GM23338 (cell line): ENCODE results near the gene CHST4. TPM values are rescaled to one million over a fixed set of nuclear protein-coding genes. Genes with fewer than 3 reads are reported as not detected.

ENCODE experiments used
- ATAC-seq: fragments of 200-7000 bp; cut with Tn5 transposase; 3 replicates; pipeline ENCODE4 v1.9.1; 2020
- DNase-seq: peaks from one replicate; pipeline ENCODE4 v3.0.0-alpha.2; 2015; ENCODE audit warnings: low spot score
- H2AFZ ChIP-seq: fragments of 200-600 bp; sonication (generic); 2 replicates; pipeline ENCODE4 v1.8.0; 2016; ENCODE audit warnings: antibody characterized with exemption, mild to moderate bottlenecking, moderate library complexity
- H3F3A ChIP-seq: fragments of 200-600 bp; sonication (generic); replicated peaks from 2 replicates; pipeline ENCODE4 v1.8.0; 2017; ENCODE audit warnings: antibody characterized with exemption, mixed run types, low read depth
- H3K27ac ChIP-seq: fragments of 200-600 bp; sonication (generic); 2 replicates; pipeline ENCODE4 v1.6.1; 2016; ENCODE audit warnings: low read depth
- H3K27me3 ChIP-seq: fragments of 200-600 bp; sonication (generic); 2 replicates; pipeline ENCODE4 v1.8.0; 2016; ENCODE audit warnings: mild to moderate bottlenecking, mixed run types, moderate library complexity; ENCODE audit not compliant: insufficient read depth
- H3K36me3 ChIP-seq: fragments of 200-600 bp; sonication (generic); 2 replicates; pipeline ENCODE4 v1.8.0; 2016; ENCODE audit warnings: mild to moderate bottlenecking; ENCODE audit not compliant: insufficient read depth
- H3K4me1 ChIP-seq: fragments of 200-600 bp; sonication (generic); 2 replicates; pipeline ENCODE4 v1.8.0; 2016; ENCODE audit warnings: mild to moderate bottlenecking, moderate library complexity; ENCODE audit not compliant: insufficient read depth
- H3K4me2 ChIP-seq: fragments of 200-600 bp; sonication (generic); 2 replicates; pipeline ENCODE4 v1.7.1; 2017; ENCODE audit warnings: mixed run types
- H3K4me3 ChIP-seq: fragments of 200-600 bp; sonication (generic); 2 replicates; pipeline ENCODE4 v1.6.1; 2016; ENCODE audit warnings: mixed run types
- H3K79me2 ChIP-seq: fragments of 200-600 bp; sonication (generic); replicated peaks from 2 replicates; pipeline ENCODE4 v1.8.0; 2017; ENCODE audit warnings: mild to moderate bottlenecking; ENCODE audit not compliant: insufficient read depth
- H3K9me2 ChIP-seq: fragments of 200-600 bp; sonication (generic); 2 replicates; pipeline ENCODE4 v1.8.0; 2017; ENCODE audit not compliant: insufficient read depth
- H4K20me1 ChIP-seq: fragments of 200-600 bp; sonication (generic); replicated peaks from 2 replicates; pipeline ENCODE4 v1.8.0; 2017; ENCODE audit warnings: mild to moderate bottlenecking; ENCODE audit not compliant: insufficient read depth
- H3K27ac Mint-ChIP-seq: 2 replicates; pipeline ENCODE4 v1.8.0; 2020; ENCODE audit warnings: inconsistent platforms, mild to moderate bottlenecking, moderate library complexity, mixed read lengths
- H3K27me3 Mint-ChIP-seq: 3 replicates; pipeline ENCODE4 v1.8.0; 2022; ENCODE audit warnings: low read depth, mild to moderate bottlenecking, moderate library complexity, mixed read lengths, inconsistent platforms; ENCODE audit not compliant: insufficient read depth, poor library complexity
- H3K36me3 Mint-ChIP-seq: 3 replicates; pipeline ENCODE4 v1.8.0; 2021; ENCODE audit warnings: low read depth, mild to moderate bottlenecking, inconsistent platforms, moderate library complexity, mixed read lengths
- H3K4me1 Mint-ChIP-seq: 3 replicates; pipeline ENCODE4 v1.8.0; 2020; ENCODE audit warnings: mild to moderate bottlenecking, inconsistent platforms, mixed read lengths
- H3K4me3 Mint-ChIP-seq: 3 replicates; pipeline ENCODE4 v1.8.0; 2021; ENCODE audit warnings: moderate library complexity, mild to moderate bottlenecking, inconsistent platforms, mixed read lengths
- H3K9me3 Mint-ChIP-seq: 3 replicates; pipeline ENCODE4 v1.8.0; 2020; ENCODE audit warnings: moderate library complexity, mild to moderate bottlenecking, inconsistent platforms, mixed read lengths
- CREB1 ChIP-seq: fragments of 250-450 bp; sonication (Bioruptor Pico); IDR thresholded peaks from 2 replicates; pipeline ENCODE4 v1.5.0; 2020; ENCODE audit warnings: low read depth, mild to moderate bottlenecking, moderate library complexity
- CTCF ChIP-seq, 2 experiments: fragments of 200-600 bp in 1 of 2; sonication (generic) in 1 of 2; conservative IDR thresholded peaks; 2 replicates each; pipeline versions ENCODE4 v1.5.1 to v1.6.1; 2016 to 2017; ENCODE audit warnings: antibody characterized with exemption in 2 of 2, low read depth in 2 of 2, mild to moderate bottlenecking in 2 of 2, moderate library complexity in 1 of 2
- ETS1 ChIP-seq: IDR thresholded peaks from 2 replicates; pipeline ENCODE4 v1.6.1; 2016; ENCODE audit warnings: antibody characterized with exemption
- EZH2 ChIP-seq: fragments of 200-600 bp; sonication (generic); IDR thresholded peaks from one replicate; pipeline ENCODE4 v1.8.0; 2017; ENCODE audit warnings: antibody characterized with exemption, mild to moderate bottlenecking, low read depth; ENCODE audit not compliant: unreplicated experiment
- EZH2phosphoT487 ChIP-seq: fragments of 200-600 bp; sonication (generic); IDR thresholded peaks from one replicate; pipeline ENCODE4 v1.8.1; 2018; ENCODE audit warnings: antibody characterized with exemption; ENCODE audit not compliant: unreplicated experiment
- JUNB ChIP-seq: IDR thresholded peaks from one replicate; pipeline ENCODE4 v1.6.1; 2016; ENCODE audit warnings: antibody characterized with exemption; ENCODE audit not compliant: unreplicated experiment
- NANOG ChIP-seq: IDR thresholded peaks from 2 replicates; pipeline ENCODE4 v1.6.1; 2016; ENCODE audit warnings: antibody characterized with exemption, borderline replicate concordance
- POLR2AphosphoS5 ChIP-seq: IDR thresholded peaks from 2 replicates; pipeline ENCODE4 v1.6.1; 2016; ENCODE audit warnings: antibody characterized with exemption, low read depth
- REST ChIP-seq: IDR thresholded peaks from one replicate; pipeline ENCODE4 v1.6.1; 2018; ENCODE audit warnings: antibody characterized with exemption; ENCODE audit not compliant: unreplicated experiment
- ZNF114 ChIP-seq: fragments of 250-450 bp; sonication (Bioruptor Pico); IDR thresholded peaks from 2 replicates; pipeline ENCODE4 v1.5.0; 2020; ENCODE audit warnings: mild to moderate bottlenecking, moderate library complexity
- ZNF331 ChIP-seq: fragments of 250-450 bp; sonication (Bioruptor Pico); IDR thresholded peaks from 2 replicates; pipeline ENCODE4 v1.5.0; 2020; ENCODE audit warnings: low read depth, mild to moderate bottlenecking, moderate library complexity
- ZNF462 ChIP-seq: fragments of 250-450 bp; sonication (Bioruptor Pico); IDR thresholded peaks from 2 replicates; pipeline ENCODE4 v1.5.0; 2020; ENCODE audit warnings: mild to moderate bottlenecking, moderate library complexity
- polyA plus RNA-seq: library from polyadenylated mRNA; unstranded; fragments of >200 nt; fragmentation: Nextera tagmentation; extraction: Ambion mirVana; gene quantifications from 2 replicates; pipeline ENCODE4 v1.2.1, GENCODE V29; 2016
- total RNA-seq: library from RNA; depleted of rRNA; stranded (reverse); fragments of >200 nt; shearing (Covaris generic); gene quantifications from 2 replicates; pipeline ENCODE4 v1.2.3, GENCODE V29; 2014

Gene CHST4
- total and polyA plus RNA-seq, 2 experiments from 2014 or later = 5.5 to 17.8 TPM

- no peak for TF ChIP-seq REST
- no peak for TF ChIP-seq CREB1 (CRISPR knock-in tag)
- TF ChIP-seq NANOG = no peak
- TF ChIP-seq EZH2phosphoT487 = no peak
- no peak for TF ChIP-seq ZNF331
- TF ChIP-seq ETS1 = no peak
- no peak for TF ChIP-seq EZH2
- no peak for TF ChIP-seq ZNF114 (CRISPR knock-in tag)
- no peak for TF ChIP-seq JUNB
Observed at GRCh38 chr16:71504901-71505300, 21.3 kb upstream of the CHST4 start (continued).

- Mint-ChIP-seq H3K9me3 (peaks cover 10% of the 10 kb centered on the region), H3K4me3 (no peak overlapping the region), H3K36me3 (no peaks in the 10 kb centered on the region), H3K27me3 (peaks cover 5% of the 10 kb centered on the region), H3K27ac (no peak overlapping the region), H3K4me1 (no peaks in the 10 kb centered on the region)
- Histone ChIP-seq H2AFZ (no peak overlapping the region), H4K20me1 (no peaks in the 10 kb centered on the region), H3K4me2 (no peak overlapping the region), H3K9me2 (no peaks in the 10 kb centered on the region; the same call in none of the 2 replicates), H3K4me3 (no peak overlapping the region), H3K27ac (no peak overlapping the region), H3K36me3 (no peaks in the 10 kb centered on the region), H3F3A (no peaks in the 10 kb centered on the region), H3K27me3 (no peaks in the 10 kb centered on the region), H3K79me2 (no peaks in the 10 kb centered on the region), H3K4me1 (no peaks in the 10 kb centered on the region)
- ATAC-seq (no peak), DNase-seq (no peak)
- TF ChIP-seq NANOG (no peak), POLR2AphosphoS5 (no peak), JUNB (no peak), CREB1 (CRISPR knock-in tag) (no peak), CTCF (conservative IDR thresholded peaks at IDR 0.05; ENCODE audit: low read depth in 2 of 2) (no peak), ZNF462 (no peak), EZH2phosphoT487 (no peak), EZH2 (no peak)
Observed at GRCh38 chr16:71507061-71507460, 19.2 kb upstream of the CHST4 start.
